IMR-90 (cell line): ENCODE measurements around the gene RAI1. TPM values are rescaled to one million over a fixed set of nuclear protein-coding genes. Genes with fewer than 3 reads are reported as not detected.

ENCODE experiments used
- ATAC-seq: fragments of 200-7000 bp; cut with Tn5 transposase; 2 replicates; pipeline ENCODE4 v1.9.1; 2020; ENCODE audit warnings: low read depth, mild to moderate bottlenecking, moderate library complexity
- BruUV-seq: library from RNA; stranded (reverse); fragments of 400-500 nt; replicated peaks from 2 replicates; lab custom pipeline; 2021; lab: Mats Ljungman, UMichigan
- CTCF ChIA-PET: fragments of 300-600 bp; formaldehyde crosslinking; extraction: SDS; loops from one replicate; lab custom pipeline; 2021; ENCODE audit warnings: antibody characterized with exemption; lab: Yijun Ruan, JAX
- POLR2A ChIA-PET: fragments of 300-600 bp; sonication (Branson Sonifier 250); formaldehyde crosslinking; loops from one replicate; lab custom pipeline; 2022; ENCODE audit warnings: antibody characterized with exemption; ENCODE audit not compliant: unreplicated experiment; lab: Charles Lee
- DNase-seq: peaks from one replicate; pipeline ENCODE4 v3.0.0; 2013
- H2AFZ ChIP-seq: replicated peaks from 2 replicates; pipeline ENCODE3; 2013; ENCODE audit warnings: low read length, mild to moderate bottlenecking; ENCODE audit not compliant: poor library complexity
- H2AK5ac ChIP-seq: 2 replicates; pipeline ENCODE4 v1.6.1; 2013; ENCODE audit warnings: low read depth, low read length, inconsistent platforms
- H2AK9ac ChIP-seq: replicated peaks from 2 replicates; pipeline ENCODE3; 2013; ENCODE audit warnings: mild to moderate bottlenecking, low read depth, low read length, moderate library complexity; ENCODE audit not compliant: poor library complexity
- H2BK120ac ChIP-seq: 2 replicates; pipeline ENCODE4 v1.6.1; 2013; ENCODE audit warnings: low read depth, low read length, inconsistent platforms
- H2BK15ac ChIP-seq: 3 replicates; pipeline ENCODE4 v1.6.1; 2013; ENCODE audit warnings: low read depth, low read length, inconsistent platforms
- H2BK20ac ChIP-seq: 2 replicates; pipeline ENCODE4 v1.6.1; 2013; ENCODE audit warnings: low read depth, mild to moderate bottlenecking, inconsistent platforms, low read length, moderate library complexity
- H2BK5ac ChIP-seq: 2 replicates; pipeline ENCODE4 v1.6.1; 2013; ENCODE audit warnings: mild to moderate bottlenecking, low read depth, low read length, inconsistent platforms; ENCODE audit not compliant: poor library complexity, severe bottlenecking
- H3K14ac ChIP-seq: replicated peaks from 2 replicates; pipeline ENCODE4 v1.6.1; 2013; ENCODE audit warnings: low read depth, low read length, inconsistent platforms
- H3K18ac ChIP-seq: 2 replicates; pipeline ENCODE4 v1.6.1; 2013; ENCODE audit warnings: low read depth, low read length, control low read depth
- H3K23ac ChIP-seq: 2 replicates; pipeline ENCODE4 v1.6.1; 2013; ENCODE audit warnings: low read depth, low read length, inconsistent platforms
- H3K27ac ChIP-seq: 2 replicates; pipeline ENCODE4 v1.5.1; 2013; ENCODE audit warnings: mild to moderate bottlenecking, control low read depth, low read length; ENCODE audit not compliant: insufficient read depth
- H3K27me3 ChIP-seq: 2 replicates; pipeline ENCODE4 v1.6.1; 2013; ENCODE audit warnings: low read length; ENCODE audit not compliant: control insufficient read depth, insufficient read depth
- H3K36me3 ChIP-seq: 2 replicates; pipeline ENCODE4 v1.6.1; 2013; ENCODE audit warnings: low read length, mixed read lengths; ENCODE audit not compliant: control insufficient read depth, insufficient read depth
- H3K4ac ChIP-seq: 2 replicates; pipeline ENCODE4 v1.6.1; 2013; ENCODE audit warnings: low read depth, low read length, inconsistent platforms
- H3K4me1 ChIP-seq: 2 replicates; pipeline ENCODE4 v1.6.1; 2013; ENCODE audit warnings: low read length, mixed read lengths; ENCODE audit not compliant: control insufficient read depth, insufficient read depth
- H3K4me2 ChIP-seq: 2 replicates; pipeline ENCODE4 v1.6.1; 2013; ENCODE audit warnings: low read depth, mild to moderate bottlenecking, control low read depth, low read length, moderate library complexity
- H3K4me3 ChIP-seq: 2 replicates; pipeline ENCODE4 v1.5.1; 2013; ENCODE audit warnings: low read depth, mild to moderate bottlenecking, control low read depth, low read length, moderate library complexity; ENCODE audit not compliant: insufficient read depth
- H3K56ac ChIP-seq: 2 replicates; pipeline ENCODE4 v1.6.1; 2013; ENCODE audit warnings: low read length, inconsistent platforms; ENCODE audit not compliant: insufficient read depth; ENCODE audit errors: extremely low read depth
- H3K79me1 ChIP-seq, 2 experiments: 2 replicates each; pipeline ENCODE4 v1.6.1; 2013; ENCODE audit warnings: low read length in 2 of 2, inconsistent platforms in 1 of 2, low read depth in 1 of 2
- H3K9ac ChIP-seq: 2 replicates; pipeline ENCODE4 v1.6.1; 2013; ENCODE audit warnings: low read depth, low read length, control low read depth
- H3K9me1 ChIP-seq: 2 replicates; pipeline ENCODE4 v1.6.1; 2013; ENCODE audit warnings: low read length, inconsistent platforms; ENCODE audit not compliant: insufficient read depth
- H3K9me3 ChIP-seq: 2 replicates; pipeline ENCODE4 v1.6.1; 2013; ENCODE audit warnings: low read length; ENCODE audit not compliant: control insufficient read depth, insufficient read depth
- H4K20me1 ChIP-seq: 2 replicates; pipeline ENCODE4 v1.6.1; 2013; ENCODE audit warnings: low read length, inconsistent platforms; ENCODE audit not compliant: insufficient read depth
- H4K5ac ChIP-seq: 2 replicates; pipeline ENCODE4 v1.6.1; 2013; ENCODE audit warnings: mild to moderate bottlenecking, low read depth, low read length, control low read depth
- H4K8ac ChIP-seq, 2 experiments: 2 replicates each; pipeline ENCODE4 v1.6.1; 2013; ENCODE audit warnings: low read depth in 2 of 2, low read length in 2 of 2, control low read depth in 1 of 2, inconsistent platforms in 1 of 2
- H4K91ac ChIP-seq: 2 replicates; pipeline ENCODE4 v1.6.1; 2013; ENCODE audit warnings: low read depth, low read length, inconsistent platforms; ENCODE audit not compliant: insufficient read depth
- BHLHE40 ChIP-seq: fragments of 150-350 bp; IDR thresholded peaks from 2 replicates; pipeline ENCODE4 v1.6.1; 2016; ENCODE audit warnings: mild to moderate bottlenecking, low read depth, low read length
- CEBPB ChIP-seq: IDR thresholded peaks from 2 replicates; pipeline ENCODE4 v1.6.1; 2012; ENCODE audit warnings: low read depth, low read length, improper control_type of control experiment
- CHD1 ChIP-seq: IDR thresholded peaks from 2 replicates; pipeline ENCODE4 v1.6.1; 2012; ENCODE audit warnings: low read depth, low read length, improper control_type of control experiment
- FOS ChIP-seq: fragments of 150-350 bp; IDR thresholded peaks from 2 replicates; pipeline ENCODE4 v1.6.1; 2016; ENCODE audit warnings: low read depth, low read length
- MAFK ChIP-seq: IDR thresholded peaks from 2 replicates; pipeline ENCODE4 v1.6.1; 2012; ENCODE audit warnings: low read depth, low read length, improper control_type of control experiment
- MAZ ChIP-seq: IDR thresholded peaks from 2 replicates; pipeline ENCODE4 v1.6.1; 2012; ENCODE audit warnings: low read depth, mild to moderate bottlenecking, low read length, improper control_type of control experiment, moderate library complexity, borderline replicate concordance
- MXI1 ChIP-seq: IDR thresholded peaks from 2 replicates; pipeline ENCODE4 v1.6.1; 2012; ENCODE audit warnings: low read depth, mild to moderate bottlenecking, low read length, moderate library complexity, borderline replicate concordance
- POLR2A ChIP-seq: IDR thresholded peaks from 2 replicates; pipeline ENCODE4 v1.6.1; 2012; ENCODE audit warnings: mild to moderate bottlenecking, low read depth, low read length
- RAD21 ChIP-seq: IDR thresholded peaks from 2 replicates; pipeline ENCODE4 v1.6.1; 2012; ENCODE audit warnings: low read length, improper control_type of control experiment
- RCOR1 ChIP-seq: IDR thresholded peaks from 2 replicates; pipeline ENCODE4 v1.6.1; 2012; ENCODE audit warnings: mild to moderate bottlenecking, low read length, improper control_type of control experiment; ENCODE audit not compliant: insufficient replicate concordance
- RFX5 ChIP-seq: IDR thresholded peaks from 2 replicates; pipeline ENCODE4 v1.8.0; 2012; ENCODE audit warnings: low read depth, mild to moderate bottlenecking, low read length, moderate library complexity
- SMC3 ChIP-seq: fragments of 150-350 bp; IDR thresholded peaks from 2 replicates; pipeline ENCODE4 v1.6.1; 2016; ENCODE audit warnings: low read depth, mild to moderate bottlenecking, antibody characterized with exemption, low read length, moderate library complexity
- WGBS, 2 experiments: methylation state at CpG; one replicate each; pipeline versions ENCODE4 v1.1.5 to v1.1.7; 2013; ENCODE audit warnings: missing lambda C conversion rate in 2 of 2; ENCODE audit not compliant: insufficient read length in 1 of 2; ENCODE audit errors: extremely low coverage in 2 of 2; 5-methylcytosine and 5-hydroxymethylcytosine counted together
- dilution Hi-C: fragments of 300-500 bp; cut with HindIII; formaldehyde crosslinking; loops from one replicate; pipeline ENCODE4 v1.14.3; 2018; ENCODE audit warnings: low sequenced_read_pairs; ENCODE audit not compliant: unreplicated experiment
- in situ Hi-C: fragments of 300-500 bp; cut with MboI; formaldehyde crosslinking; loops from 3 replicates; pipeline ENCODE4 v1.14.3; 2019; ENCODE audit warnings: low sequenced_read_pairs, inconsistent platforms, mixed read lengths
- intact Hi-C: fragments of 100-400 bp; cut with micrococcal nuclease; formaldehyde crosslinking; loops from 2 replicates; pipeline ENCODE4 v1.10.0; 2022
- polyA plus RNA-seq, 3 experiments: library from polyadenylated mRNA; depleted of rRNA; stranded (reverse); fragments of >200 nt; gene quantifications; 2 replicates each; pipeline ENCODE4 v1.2.3, GENCODE V29; 2012; ENCODE audit warnings: low replicate concordance in 1 of 3
- total RNA-seq: library from RNA; depleted of rRNA; stranded (reverse); fragments of >200 nt; gene quantifications from 2 replicates; pipeline ENCODE4 v1.2.3, GENCODE V29; 2012
- TF ChIP-seq, protein P1 (sequence below): conservative IDR thresholded peaks from 2 replicates; pipeline ENCODE4 v1.5.1; 2012; ENCODE audit warnings: mild to moderate bottlenecking, low read depth, low read length, improper control_type of control experiment
- TF ChIP-seq, protein P2 (sequence below): fragments of 150-350 bp; IDR thresholded peaks from 2 replicates; pipeline ENCODE4 v1.6.1; 2016; ENCODE audit warnings: low read depth, mild to moderate bottlenecking, low read length, moderate library complexity, borderline replicate concordance
- TF ChIP-seq, protein P3 (sequence below): fragments of 150-350 bp; IDR thresholded peaks from 2 replicates; pipeline ENCODE4 v1.6.1; 2017; ENCODE audit warnings: mild to moderate bottlenecking, antibody characterized with exemption, low read length, low read depth

Gene RAI1
- total and polyA plus RNA-seq, 2 of the 4 experiments (the other 2 are of a cell fraction), result 1.8 to 10.5 TPM

DNA sequence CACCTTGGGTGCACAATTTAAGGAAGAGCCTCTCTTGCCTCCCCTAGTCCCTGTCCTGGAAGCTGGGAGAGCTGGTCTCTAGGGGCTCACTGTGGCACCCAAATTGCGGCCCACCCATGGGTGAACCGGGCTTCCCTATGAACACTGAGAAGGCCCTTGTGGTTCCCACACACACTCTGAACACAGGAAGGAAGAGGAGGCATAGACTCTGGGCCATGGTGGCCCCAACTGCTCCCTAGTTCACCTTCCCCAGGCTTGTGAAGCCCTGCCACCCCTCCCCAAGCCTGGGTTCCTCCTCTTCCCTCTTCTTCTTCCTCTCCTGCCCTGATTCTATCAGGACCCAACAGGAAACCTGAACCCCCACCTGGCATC is 145.1 kb downstream of the RAI1 start:
- peaks cover 5% of the 10 kb centered on the region; the same call in 1 of the 2 replicates for H3K36me3 ChIP-seq
- intact Hi-C loops, result no loop called here
- no peaks in the 10 kb centered on the region for H3K27me3 ChIP-seq
- H2BK5ac ChIP-seq, result no peak overlapping the region
- no CpG with 5 or more reads among the region's 2 CpGs for WGBS, 2 experiments
- H3K4me3 ChIP-seq, result no peak overlapping the region
- H3K9me1 ChIP-seq, result peaks cover 34% of the 10 kb centered on the region
- no peak overlapping the region for H3K14ac ChIP-seq
- DNase-seq (no peak), ATAC-seq (no peak)
- POLR2A ChIA-PET, result interaction anchor here (0.8 kb wide), 1 partner anchor 10 kb away, joined by 3 read pairs; no protein-coding TSS in a partner anchor
- no peak overlapping the region for H2AFZ ChIP-seq
- H3K23ac ChIP-seq, result no peak overlapping the region
- H3K4me1 ChIP-seq, result peaks cover 36% of the 10 kb centered on the region
- CTCF ChIA-PET, result no interaction called here
- no TSS peak for BruUV-seq
- no peak overlapping the region for H3K56ac ChIP-seq
- in situ Hi-C loops, result no loop called here
- H3K79me1 ChIP-seq, result peaks cover 34 to 94% of the 10 kb centered on the region in 2 experiments
- H4K20me1 ChIP-seq, result peaks cover 83% of the 10 kb centered on the region
- H4K8ac ChIP-seq, result no peak overlapping the region
- H2BK120ac ChIP-seq, result no peak overlapping the region
- H3K9me3 ChIP-seq, result no peaks in the 10 kb centered on the region
- H3K27ac ChIP-seq, result no peak overlapping the region
- H4K91ac ChIP-seq, result no peak overlapping the region
- no peak overlapping the region for H3K4ac ChIP-seq
- H2AK9ac ChIP-seq, result no peak overlapping the region
- H3K9ac ChIP-seq, result no peak overlapping the region
- dilution Hi-C loops, result no loop called here
- no peak overlapping the region for H4K5ac ChIP-seq
- H3K18ac ChIP-seq, result no peak overlapping the region
- TF ChIP-seq MAFK (no peak), SMC3 (no peak), FOS (no peak), RCOR1 (no peak), CEBPB (no peak), POLR2A (no peak), RFX5 (no peak), MAZ (no peak), MXI1 (no peak), RAD21 (no peak), CHD1 (no peak), BHLHE40 (no peak)
- TF ChIP-seq, protein P1, sequence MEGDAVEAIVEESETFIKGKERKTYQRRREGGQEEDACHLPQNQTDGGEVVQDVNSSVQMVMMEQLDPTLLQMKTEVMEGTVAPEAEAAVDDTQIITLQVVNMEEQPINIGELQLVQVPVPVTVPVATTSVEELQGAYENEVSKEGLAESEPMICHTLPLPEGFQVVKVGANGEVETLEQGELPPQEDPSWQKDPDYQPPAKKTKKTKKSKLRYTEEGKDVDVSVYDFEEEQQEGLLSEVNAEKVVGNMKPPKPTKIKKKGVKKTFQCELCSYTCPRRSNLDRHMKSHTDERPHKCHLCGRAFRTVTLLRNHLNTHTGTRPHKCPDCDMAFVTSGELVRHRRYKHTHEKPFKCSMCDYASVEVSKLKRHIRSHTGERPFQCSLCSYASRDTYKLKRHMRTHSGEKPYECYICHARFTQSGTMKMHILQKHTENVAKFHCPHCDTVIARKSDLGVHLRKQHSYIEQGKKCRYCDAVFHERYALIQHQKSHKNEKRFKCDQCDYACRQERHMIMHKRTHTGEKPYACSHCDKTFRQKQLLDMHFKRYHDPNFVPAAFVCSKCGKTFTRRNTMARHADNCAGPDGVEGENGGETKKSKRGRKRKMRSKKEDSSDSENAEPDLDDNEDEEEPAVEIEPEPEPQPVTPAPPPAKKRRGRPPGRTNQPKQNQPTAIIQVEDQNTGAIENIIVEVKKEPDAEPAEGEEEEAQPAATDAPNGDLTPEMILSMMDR, result no peak
- TF ChIP-seq, protein P2, sequence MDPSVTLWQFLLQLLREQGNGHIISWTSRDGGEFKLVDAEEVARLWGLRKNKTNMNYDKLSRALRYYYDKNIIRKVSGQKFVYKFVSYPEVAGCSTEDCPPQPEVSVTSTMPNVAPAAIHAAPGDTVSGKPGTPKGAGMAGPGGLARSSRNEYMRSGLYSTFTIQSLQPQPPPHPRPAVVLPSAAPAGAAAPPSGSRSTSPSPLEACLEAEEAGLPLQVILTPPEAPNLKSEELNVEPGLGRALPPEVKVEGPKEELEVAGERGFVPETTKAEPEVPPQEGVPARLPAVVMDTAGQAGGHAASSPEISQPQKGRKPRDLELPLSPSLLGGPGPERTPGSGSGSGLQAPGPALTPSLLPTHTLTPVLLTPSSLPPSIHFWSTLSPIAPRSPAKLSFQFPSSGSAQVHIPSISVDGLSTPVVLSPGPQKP, result no peak
- TF ChIP-seq, protein P3, sequence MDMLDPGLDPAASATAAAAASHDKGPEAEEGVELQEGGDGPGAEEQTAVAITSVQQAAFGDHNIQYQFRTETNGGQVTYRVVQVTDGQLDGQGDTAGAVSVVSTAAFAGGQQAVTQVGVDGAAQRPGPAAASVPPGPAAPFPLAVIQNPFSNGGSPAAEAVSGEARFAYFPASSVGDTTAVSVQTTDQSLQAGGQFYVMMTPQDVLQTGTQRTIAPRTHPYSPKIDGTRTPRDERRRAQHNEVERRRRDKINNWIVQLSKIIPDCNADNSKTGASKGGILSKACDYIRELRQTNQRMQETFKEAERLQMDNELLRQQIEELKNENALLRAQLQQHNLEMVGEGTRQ, result no peak
- no peak overlapping the region for H2BK20ac ChIP-seq
- H2BK15ac ChIP-seq, result no peak overlapping the region
- H3K4me2 ChIP-seq, result no peak overlapping the region
- no peak overlapping the region for H2AK5ac ChIP-seq
